ENCODE data around the gene FASTK.
A peak's percentile ranks its signal among the peaks of the same experiment; 100 is the strongest.

Gene FASTK

GRCh38 chr7:151034312-151035025 is 46.1 kb downstream of the FASTK start:
- H3K9me3 Mint-ChIP-seq, result no peaks in the 10 kb centered on the region
- H3K27ac Mint-ChIP-seq, result no peak overlapping the region
- no peak overlapping the region for H3K4me3 Mint-ChIP-seq
- H3K4me1 Mint-ChIP-seq, result peaks cover 9% of the 10 kb centered on the region
- no peak for TF ChIP-seq CTCF (IDR thresholded peaks at IDR 0.05; ENCODE audit: unreplicated experiment in 3 of 3)
- no peaks in the 10 kb centered on the region for H3K27me3 Mint-ChIP-seq (ENCODE audit: low read depth)
- H3K36me3 Mint-ChIP-seq (ENCODE audit: low read depth), result peaks cover 3% of the 10 kb centered on the region

- Mint-ChIP-seq H3K27me3 (ENCODE audit: low read depth) (no peaks in the 10 kb centered on the region), H3K36me3 (ENCODE audit: low read depth) (peaks cover 3% of the 10 kb centered on the region), H3K4me3 (no peak overlapping the region), H3K9me3 (no peaks in the 10 kb centered on the region), H3K4me1 (peaks cover 6% of the 10 kb centered on the region), H3K27ac (no peak overlapping the region)
- TF ChIP-seq CTCF (IDR thresholded peaks at IDR 0.05; ENCODE audit: unreplicated experiment in 3 of 3), result no peak
Measured at GRCh38 chr7:151033864-151034249, 46.8 kb downstream of the FASTK start.

GRCh38 chr7:151032936-151033863 is 47.4 kb downstream of the FASTK start:
- H3K36me3 Mint-ChIP-seq (ENCODE audit: low read depth), result peaks cover 6% of the 10 kb centered on the region
- no peak overlapping the region for H3K27ac Mint-ChIP-seq
- peaks cover 7% of the 10 kb centered on the region for H3K4me1 Mint-ChIP-seq
- H3K9me3 Mint-ChIP-seq, result no peaks in the 10 kb centered on the region
- TF ChIP-seq CTCF (IDR thresholded peaks at IDR 0.05; ENCODE audit: unreplicated experiment in 3 of 3), result no peak
- no peaks in the 10 kb centered on the region for H3K27me3 Mint-ChIP-seq (ENCODE audit: low read depth)
- H3K4me3 Mint-ChIP-seq, result no peak overlapping the region

GRCh38 chr7:151031011-151031410 is 49.6 kb downstream of the FASTK start:
- H3K9me3 Mint-ChIP-seq, result no peaks in the 10 kb centered on the region
- H3K4me1 Mint-ChIP-seq, result peaks cover 15% of the 10 kb centered on the region
- H3K36me3 Mint-ChIP-seq (ENCODE audit: low read depth), result peaks cover 6% of the 10 kb centered on the region
- H3K4me3 Mint-ChIP-seq, result peak overlapping the region in 1 of 3 experiments; percentile 42
- no peaks in the 10 kb centered on the region for H3K27me3 Mint-ChIP-seq (ENCODE audit: low read depth)
- TF ChIP-seq CTCF (IDR thresholded peaks at IDR 0.05; ENCODE audit: unreplicated experiment in 3 of 3), result no peak
- no peak overlapping the region for H3K27ac Mint-ChIP-seq

- no peak for TF ChIP-seq CTCF (IDR thresholded peaks at IDR 0.05; ENCODE audit: unreplicated experiment in 3 of 3)
- H3K27ac Mint-ChIP-seq, result peak overlapping the region; percentile 69 to 94 (median 93)
- peaks cover 8% of the 10 kb centered on the region for H3K27me3 Mint-ChIP-seq (ENCODE audit: low read depth)
- H3K9me3 Mint-ChIP-seq, result no peaks in the 10 kb centered on the region
- H3K36me3 Mint-ChIP-seq (ENCODE audit: low read depth), result peaks cover 6% of the 10 kb centered on the region
- H3K4me3 Mint-ChIP-seq, result peak overlapping the region; percentile 93 to 95 (median 94)
- H3K4me1 Mint-ChIP-seq, result peaks cover 15% of the 10 kb centered on the region
Measured at GRCh38 chr7:151028948-151029501, 51.6 kb downstream of the FASTK start.

All from nephron (organoid).